NB4 (cell line): ENCODE results near the gene RPS6KA2.

Experiments
- MAX ChIP-seq: IDR thresholded peaks from 2 replicates; pipeline ENCODE4 v1.6.1; 2011; ENCODE audit warnings: low read depth, low read length
- MYC ChIP-seq: IDR thresholded peaks from 2 replicates; pipeline ENCODE4 v1.6.1; 2011; ENCODE audit warnings: low read depth, low read length
- POLR2A ChIP-seq: IDR thresholded peaks from 2 replicates; pipeline ENCODE4 v1.6.1; 2011; ENCODE audit warnings: mild to moderate bottlenecking; ENCODE audit not compliant: insufficient read length; ENCODE audit errors: extremely low read depth
- TF ChIP-seq, protein P1 (sequence below): IDR thresholded peaks from one replicate; pipeline ENCODE4 v1.5.1; 2012; ENCODE audit warnings: low read depth, low read length

DNA sequence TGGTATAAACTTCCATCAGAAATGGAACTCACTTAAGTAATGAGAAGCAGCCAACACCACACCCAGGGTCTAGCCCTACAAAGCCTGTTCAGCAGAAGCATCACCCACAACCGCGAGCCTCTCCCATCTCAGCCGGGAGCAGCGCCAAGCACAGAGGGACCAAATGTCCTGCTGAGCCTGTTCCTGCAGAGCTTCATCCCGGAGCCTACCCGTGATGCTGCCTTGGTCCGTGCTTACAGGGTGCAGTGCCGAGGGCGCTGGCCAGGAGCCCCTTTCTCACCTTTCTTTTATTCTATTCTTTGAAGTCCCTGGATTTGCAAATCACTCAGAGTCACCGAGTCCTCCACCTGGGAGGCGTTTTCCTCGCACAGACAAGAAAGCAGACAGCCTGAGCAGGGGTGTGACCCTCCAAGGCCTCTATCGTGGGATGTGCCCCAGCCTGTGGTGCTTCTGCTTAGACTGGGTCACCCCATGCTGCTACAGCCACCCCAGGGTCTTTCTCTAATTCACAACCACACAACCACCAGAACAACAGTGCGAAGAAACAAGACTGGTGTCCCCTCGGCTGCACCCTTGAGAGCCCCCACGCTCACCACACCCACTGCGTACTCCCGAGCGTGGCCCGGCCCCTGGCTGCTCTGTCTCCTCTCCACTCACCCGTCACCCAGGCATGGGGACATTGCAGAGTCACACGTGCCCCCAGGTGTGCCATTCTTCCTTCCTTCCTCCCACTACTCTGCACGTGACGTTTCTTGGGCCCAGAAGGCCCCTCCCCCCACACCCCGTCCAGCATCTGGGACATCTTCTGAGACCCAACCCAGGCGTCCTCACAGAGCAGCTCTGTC lies 152.1 kb downstream of the RPS6KA2 start:
- no peak for TF ChIP-seq MAX
- TF ChIP-seq, protein P1, sequence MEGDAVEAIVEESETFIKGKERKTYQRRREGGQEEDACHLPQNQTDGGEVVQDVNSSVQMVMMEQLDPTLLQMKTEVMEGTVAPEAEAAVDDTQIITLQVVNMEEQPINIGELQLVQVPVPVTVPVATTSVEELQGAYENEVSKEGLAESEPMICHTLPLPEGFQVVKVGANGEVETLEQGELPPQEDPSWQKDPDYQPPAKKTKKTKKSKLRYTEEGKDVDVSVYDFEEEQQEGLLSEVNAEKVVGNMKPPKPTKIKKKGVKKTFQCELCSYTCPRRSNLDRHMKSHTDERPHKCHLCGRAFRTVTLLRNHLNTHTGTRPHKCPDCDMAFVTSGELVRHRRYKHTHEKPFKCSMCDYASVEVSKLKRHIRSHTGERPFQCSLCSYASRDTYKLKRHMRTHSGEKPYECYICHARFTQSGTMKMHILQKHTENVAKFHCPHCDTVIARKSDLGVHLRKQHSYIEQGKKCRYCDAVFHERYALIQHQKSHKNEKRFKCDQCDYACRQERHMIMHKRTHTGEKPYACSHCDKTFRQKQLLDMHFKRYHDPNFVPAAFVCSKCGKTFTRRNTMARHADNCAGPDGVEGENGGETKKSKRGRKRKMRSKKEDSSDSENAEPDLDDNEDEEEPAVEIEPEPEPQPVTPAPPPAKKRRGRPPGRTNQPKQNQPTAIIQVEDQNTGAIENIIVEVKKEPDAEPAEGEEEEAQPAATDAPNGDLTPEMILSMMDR = no peak
- TF ChIP-seq POLR2A = no peak
- no peak for TF ChIP-seq MYC
